Upper lobe of left lung (tissue), 4 donors: ENCODE results near the gene CPLX1.

Source experiments
- CTCF ChIP-seq, 6 experiments: fragments of 450-650 bp in 4 of 6; fragments of 200-600 bp in 2 of 6; sonication (generic) in 2 of 6; IDR thresholded peaks; one replicate each; pipeline ENCODE4 v1.5.1; 2016 to 2019; ENCODE audit warnings: antibody characterized with exemption in 6 of 6
- POLR2AphosphoS5 ChIP-seq, 2 donors: sonication (generic); formaldehyde crosslinking; IDR thresholded peaks; one replicate each; pipeline ENCODE4 v1.5.1; 2017; ENCODE audit warnings: antibody characterized with exemption in 2 of 2

GRCh38 chr4:766559-767283 is 59.2 kb downstream of the CPLX1 start:
- TF ChIP-seq CTCF (IDR thresholded peaks at IDR 0.05) (no peak), POLR2AphosphoS5 (IDR thresholded peaks at IDR 0.05) (no peak)
